Right forelimb (tissue), 1 donor: ENCODE results near the gene ATP9A.

ENCODE experiments used
- DNase-seq: peaks from one replicate; pipeline ENCODE4 v3.0.0-alpha.2; 2018

Gene ATP9A

DNA sequence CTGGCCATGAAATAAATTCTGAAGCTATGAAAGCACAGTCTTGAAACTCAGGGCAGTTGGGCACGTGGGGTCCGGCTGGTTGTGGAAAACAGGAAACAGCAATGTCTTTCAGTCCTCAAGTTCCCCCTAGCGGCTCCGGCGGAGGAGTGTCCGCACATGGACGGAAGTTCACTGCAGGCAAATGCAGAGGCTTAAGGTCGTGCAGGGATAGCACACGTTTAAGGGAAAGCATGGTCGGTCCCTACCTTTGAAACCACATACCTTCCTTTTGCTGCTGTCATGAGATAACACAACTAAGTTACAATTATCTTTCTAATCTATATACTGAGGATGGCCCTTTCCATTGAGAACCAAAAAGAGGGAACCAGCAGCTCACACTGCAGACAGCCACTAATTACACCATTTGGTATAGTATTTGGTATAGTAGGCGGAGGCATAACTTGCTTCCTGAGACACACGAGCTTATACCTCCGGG, 173.1 kb downstream of the ATP9A start:
- DNase-seq = peak; percentile 91

GRCh38 chr20:51594236-51595057, 173.7 kb downstream of the ATP9A start:
- DNase-seq = no peak

DNA sequence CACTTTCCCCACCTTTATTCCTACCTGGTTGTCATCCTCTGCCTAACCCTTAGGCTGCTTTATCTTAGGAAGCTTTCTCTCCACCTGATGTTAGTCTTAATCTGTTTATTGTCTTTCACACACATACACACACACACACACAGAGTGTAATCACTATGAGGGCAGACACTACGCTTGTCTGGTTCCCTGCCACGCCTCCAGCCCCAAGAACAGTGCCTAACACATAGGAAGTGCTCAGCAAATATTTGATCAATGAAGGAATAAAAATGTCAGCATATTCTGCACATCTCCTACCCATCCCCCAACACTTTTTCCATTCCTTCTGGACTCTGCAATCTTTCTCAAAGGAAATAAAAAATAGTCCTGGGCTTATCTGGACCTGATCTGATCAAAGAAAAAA, 174.6 kb downstream of the ATP9A start:
- no peak for DNase-seq

GRCh38 chr20:51592564-51592963, 175.6 kb downstream of the ATP9A start:
- DNase-seq = no peak

DNA sequence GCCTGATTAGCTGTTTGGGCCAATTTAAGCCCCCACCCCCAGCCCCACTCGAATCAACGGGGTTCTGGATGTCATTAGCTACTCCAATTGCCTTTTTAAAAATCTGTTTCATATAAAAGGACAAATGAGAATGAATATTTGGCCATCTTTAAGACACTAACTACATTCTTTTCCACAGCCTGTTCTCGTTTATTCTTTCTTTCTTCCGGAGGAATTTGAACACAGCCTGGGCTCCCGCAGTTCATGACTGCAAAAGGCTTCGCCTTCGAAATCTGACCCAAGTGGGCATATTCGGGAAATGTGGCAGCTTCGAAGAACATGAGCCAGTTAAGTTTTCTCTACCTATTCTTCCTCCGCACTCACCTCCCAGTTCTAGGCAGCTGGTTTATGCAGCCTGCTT, 176.3 kb downstream of the ATP9A start:
- DNase-seq = no peak

DNA sequence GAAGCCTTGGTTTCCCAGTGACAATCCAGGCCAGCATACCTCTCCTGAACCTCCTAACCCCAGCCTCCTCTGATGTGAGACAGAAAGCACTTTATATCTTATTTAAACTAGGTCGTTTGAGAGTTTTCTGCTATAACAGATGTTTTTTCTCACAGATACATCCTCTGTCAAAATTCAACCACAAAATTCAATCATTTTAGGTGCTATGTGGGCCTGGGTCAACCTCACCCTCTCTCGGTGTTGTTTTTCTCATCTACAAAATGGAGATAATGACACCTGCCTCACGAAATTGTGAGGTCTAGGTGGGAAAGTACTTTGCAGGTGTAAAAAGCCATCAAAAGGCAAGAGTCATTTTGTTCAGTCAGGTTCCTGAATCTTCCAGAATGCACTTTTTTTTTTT, 179.4 kb downstream of the ATP9A start:
- DNase-seq = no peak

GRCh38 chr20:51587145-51587544, 181.0 kb downstream of the ATP9A start:
- DNase-seq = no peak

DNA sequence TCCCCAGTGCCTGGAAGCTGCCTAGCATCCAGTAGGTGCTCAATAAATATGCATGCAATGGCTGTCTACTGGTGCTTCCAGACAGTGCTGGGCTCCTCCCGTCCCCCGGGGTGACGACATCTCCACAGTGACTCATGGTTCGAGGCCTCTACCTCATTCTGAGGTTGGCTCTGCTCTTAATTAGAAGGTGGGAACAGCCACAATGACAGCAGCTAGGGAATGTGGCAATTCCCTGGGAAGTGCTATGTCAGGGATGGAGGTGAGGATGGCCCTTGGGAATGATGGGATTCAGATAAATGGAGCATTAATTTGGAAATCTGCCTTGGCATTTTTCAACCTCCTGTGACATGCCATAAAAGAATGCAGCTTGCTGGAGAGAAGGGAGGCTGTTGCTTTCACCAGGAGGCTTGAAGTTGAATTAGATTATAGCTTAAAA, 182.2 kb downstream of the ATP9A start:
- DNase-seq = no peak

- DNase-seq = no peak
These were observed 183.0 kb downstream of the ATP9A start for GRCh38 chr20:51585148-51585547.

- no peak for DNase-seq
These were observed 183.5 kb downstream of the ATP9A start for GRCh38 chr20:51584737-51585136.

DNA sequence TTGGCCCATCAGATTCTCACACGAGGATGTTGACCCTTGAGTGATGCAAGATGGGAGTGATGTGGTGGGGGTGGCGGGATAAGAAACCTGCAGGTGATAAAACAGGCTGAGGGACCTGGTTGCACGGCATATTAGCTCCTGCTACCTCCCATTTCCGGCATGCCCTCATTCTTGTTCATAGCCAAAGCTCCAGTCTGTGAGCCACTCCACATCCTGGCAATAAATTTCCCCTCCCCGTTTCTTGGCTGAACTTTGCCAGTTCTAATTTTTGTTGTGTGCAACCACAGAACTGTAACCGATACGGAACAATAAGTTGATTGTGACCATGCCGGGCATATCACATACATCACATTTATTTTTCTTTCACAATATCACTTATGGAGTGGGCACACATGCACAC, 184.1 kb downstream of the ATP9A start:
- DNase-seq = no peak

DNA sequence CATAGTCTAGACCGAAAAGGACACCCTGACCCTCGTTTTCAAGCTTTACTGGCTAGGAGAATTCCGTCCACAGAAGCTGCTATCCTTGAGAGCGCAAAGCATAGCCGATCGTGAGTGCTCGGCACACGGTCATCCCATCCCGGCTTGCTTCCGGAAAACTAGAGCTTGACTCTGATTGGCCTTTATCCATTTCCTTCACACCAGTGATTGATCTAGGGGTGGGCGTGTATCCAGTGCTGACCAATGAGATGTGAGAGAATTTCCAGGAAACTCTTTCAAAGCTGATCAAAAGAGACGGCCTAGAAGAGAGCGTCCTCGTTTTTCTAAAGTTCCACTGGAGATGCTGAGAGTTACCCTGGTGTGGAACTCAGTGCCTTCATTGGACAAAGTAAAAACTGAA, 184.7 kb downstream of the ATP9A start:
- no peak for DNase-seq

DNA sequence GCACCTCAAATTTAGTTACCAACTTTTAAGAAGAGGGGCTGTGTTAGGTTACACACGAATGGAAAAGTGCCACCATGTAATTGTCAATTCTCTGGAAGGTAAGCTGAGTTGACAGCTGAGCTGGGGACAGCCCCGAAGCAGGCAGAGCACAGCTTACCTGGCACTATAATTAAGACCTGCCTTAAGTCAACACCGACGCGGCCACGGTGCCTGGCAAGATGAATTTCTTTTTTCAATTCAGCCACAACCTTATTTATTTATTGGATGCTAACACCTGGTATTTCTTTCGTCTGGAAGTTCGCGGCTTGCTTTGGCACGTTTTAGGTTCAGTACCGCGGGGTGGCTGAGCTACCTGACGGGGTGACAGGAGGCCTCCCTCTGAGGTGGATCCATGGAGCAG, 185.1 kb downstream of the ATP9A start:
- no peak for DNase-seq

GRCh38 chr20:51581571-51581970, 186.6 kb downstream of the ATP9A start:
- no peak for DNase-seq

DNA sequence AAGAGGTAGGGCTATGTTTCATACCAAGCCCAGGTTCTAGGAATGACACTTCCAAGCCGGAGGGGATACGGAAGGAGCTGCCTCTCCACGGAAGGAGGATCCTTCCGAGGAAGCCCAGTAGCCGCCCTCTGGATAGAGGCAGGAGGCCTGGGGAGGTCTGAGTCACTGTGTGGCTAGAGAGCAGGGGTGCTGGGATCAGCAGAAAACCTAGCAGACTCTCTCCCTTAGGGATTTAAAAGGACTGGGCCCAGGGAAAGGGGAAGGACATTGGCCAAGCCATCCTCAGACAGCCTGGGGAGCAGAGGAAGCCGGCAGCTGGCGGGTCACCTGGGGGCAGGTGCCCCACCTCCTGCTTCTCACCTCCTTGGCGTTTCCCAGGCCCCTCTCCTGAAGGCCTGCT, 189.1 kb downstream of the ATP9A start:
- DNase-seq = no peak

DNA sequence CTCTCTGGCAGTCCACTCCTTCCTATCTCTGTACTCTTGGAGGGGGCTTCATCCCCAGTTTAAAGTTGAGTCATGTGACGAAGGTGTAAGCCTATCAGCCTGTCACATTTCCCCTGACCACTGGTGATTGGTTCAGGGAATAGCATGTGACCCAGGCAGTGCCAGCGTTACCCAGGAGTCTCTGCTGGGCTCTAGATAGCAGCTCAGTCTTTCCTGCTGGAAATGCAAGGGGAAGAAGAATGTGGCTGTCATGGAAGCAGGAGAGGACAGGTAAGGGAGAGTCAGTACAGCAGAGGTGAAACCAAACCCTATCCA, 190.1 kb downstream of the ATP9A start:
- no peak for DNase-seq

GRCh38 chr20:51577432-51578144, 190.6 kb downstream of the ATP9A start:
- no peak for DNase-seq

DNA sequence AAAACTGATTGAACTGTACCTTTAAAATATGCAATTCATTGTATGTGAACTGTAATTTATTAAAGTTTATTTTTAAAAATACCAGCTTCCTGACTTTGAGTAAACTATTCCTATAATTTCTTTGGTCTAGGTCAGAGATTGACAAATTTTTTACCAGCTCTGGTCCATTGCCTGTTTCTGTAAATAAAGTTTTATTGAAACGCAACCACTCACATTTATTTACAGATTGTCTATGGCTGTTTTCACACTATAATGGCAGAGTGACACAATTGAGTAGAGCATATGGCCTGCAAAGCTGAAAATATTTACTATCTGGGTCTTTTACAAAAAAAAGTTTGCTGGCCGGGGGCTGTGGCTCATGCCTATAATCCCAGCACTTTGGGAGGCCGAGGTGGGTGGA, 192.7 kb downstream of the ATP9A start:
- no peak for DNase-seq

- DNase-seq = no peak
These were observed 193.7 kb downstream of the ATP9A start for GRCh38 chr20:51574248-51575033.

DNA sequence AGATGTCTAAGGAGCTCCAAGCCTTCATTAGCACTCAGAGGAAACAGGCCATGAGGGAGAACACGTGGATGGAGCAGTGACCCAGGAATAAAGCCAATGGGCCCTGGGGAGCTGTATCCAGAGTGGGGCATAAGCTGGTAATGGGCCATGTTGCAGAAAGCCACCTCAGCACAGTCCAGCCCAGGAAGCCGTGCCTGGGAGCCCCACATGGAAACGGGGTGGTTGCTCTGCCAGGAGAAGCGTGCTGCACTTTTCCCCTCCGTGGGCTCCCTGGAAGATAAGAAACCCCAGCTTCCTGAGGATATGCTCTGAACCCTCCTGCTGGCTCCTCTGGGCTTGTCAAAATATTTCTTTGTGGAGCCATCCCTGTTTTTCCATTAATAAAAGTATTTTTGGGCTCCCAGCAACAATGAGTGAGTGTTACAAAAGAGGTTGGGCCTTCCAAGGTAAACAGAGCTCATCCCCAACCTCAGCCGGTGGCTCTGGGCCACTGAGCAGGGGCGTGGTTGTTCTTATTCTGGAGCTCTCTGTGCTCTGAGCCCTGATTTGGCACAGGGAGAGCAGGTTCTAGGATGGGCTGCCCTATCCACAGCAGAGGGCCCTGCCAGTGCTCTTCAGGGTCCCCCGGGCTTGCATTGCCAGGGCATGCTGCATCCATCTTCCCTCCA, 194.5 kb downstream of the ATP9A start:
- peak; percentile 54 for DNase-seq

DNA sequence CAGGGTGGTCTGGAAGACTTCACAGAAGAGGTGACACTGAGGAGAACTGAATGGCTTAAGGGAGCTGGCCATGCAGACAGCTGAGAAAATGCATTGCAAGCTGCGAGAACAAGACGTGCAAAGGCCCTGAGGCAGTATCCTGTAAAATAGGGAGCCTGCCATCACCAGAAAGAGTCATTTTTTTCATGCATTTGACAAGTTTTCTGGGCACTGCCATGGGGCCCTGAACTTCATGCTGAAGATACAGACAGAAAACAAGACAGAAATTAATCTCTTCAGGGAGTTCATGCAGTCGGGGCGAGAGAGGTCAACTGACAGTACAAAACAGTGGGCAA, 196.8 kb downstream of the ATP9A start:
- no peak for DNase-seq

DNA sequence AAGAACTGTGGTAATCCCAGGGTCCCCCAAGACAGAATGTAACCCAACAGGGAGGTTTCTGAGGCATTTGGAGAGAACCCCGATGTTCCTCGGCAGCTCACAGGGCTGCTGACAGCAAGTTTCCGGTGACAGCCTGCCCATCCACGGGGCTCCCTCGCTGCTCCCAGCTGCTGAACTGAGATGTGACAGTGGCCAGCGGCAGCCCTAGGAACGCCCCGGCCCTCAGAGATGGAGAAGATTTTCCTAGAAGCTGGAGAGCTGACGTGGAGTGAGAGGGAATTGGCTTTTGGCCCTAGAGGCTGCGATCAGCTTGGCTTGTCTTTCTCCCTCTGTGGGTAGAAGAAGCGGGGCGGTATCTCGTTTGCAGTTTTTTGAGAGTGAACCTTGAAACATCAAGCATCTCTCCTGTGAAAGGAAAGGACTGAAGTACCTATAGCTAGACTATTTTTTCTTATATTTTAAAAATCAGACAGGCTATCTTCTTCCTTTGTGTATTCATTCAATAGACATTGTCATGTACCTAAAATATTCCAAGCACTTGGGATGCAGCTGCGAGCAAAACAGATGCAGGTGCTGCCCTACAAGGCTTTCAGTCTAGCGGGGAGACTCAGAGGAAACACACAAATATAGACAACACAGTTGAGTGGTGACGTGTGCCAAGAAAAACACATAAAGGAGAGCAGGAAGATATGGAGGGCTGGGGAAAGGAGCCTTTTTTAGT, 197.3 kb downstream of the ATP9A start:
- peak; percentile 76 for DNase-seq
